Forelimb muscle (tissue), 1 donor: ENCODE measurements around the gene NTPCR. TPM values are rescaled to one million over a fixed set of nuclear protein-coding genes. Genes with fewer than 3 reads are reported as not detected.

ENCODE experiments used
- DNase-seq: peaks from one replicate; pipeline ENCODE4 v3.0.0-alpha.2; 2013; ENCODE audit warnings: low read depth
- polyA plus RNA-seq: library from polyadenylated mRNA; unstranded; fragments of 120-200 nt; gene quantifications from one replicate; pipeline ENCODE4 v1.2.1, GENCODE V29; 2013; ENCODE audit not compliant: insufficient read length

The NTPCR gene
- polyA plus RNA-seq, 1 donor: 27.2 TPM

GRCh38 chr1:232962761-232963745, 12.6 kb downstream of the NTPCR start:
- DNase-seq: no peak

GRCh38 chr1:232964601-232965000, 14.2 kb downstream of the NTPCR start:
- DNase-seq: no peak

- no peak for DNase-seq
Observed at GRCh38 chr1:232965124-232965911, 14.9 kb downstream of the NTPCR start.

GRCh38 chr1:232965912-232966217, 15.5 kb downstream of the NTPCR start:
- DNase-seq: no peak

GRCh38 chr1:232966663-232967062, 16.3 kb downstream of the NTPCR start:
- no peak for DNase-seq

- no peak for DNase-seq
Observed at GRCh38 chr1:232968391-232968790, 18.0 kb downstream of the NTPCR start.

- DNase-seq: no peak
Observed at GRCh38 chr1:232968965-232969364, 18.6 kb downstream of the NTPCR start.

- no peak for DNase-seq
Observed at GRCh38 chr1:232969799-232970198, 19.4 kb downstream of the NTPCR start.

GRCh38 chr1:232970508-232970907, 20.1 kb downstream of the NTPCR start:
- no peak for DNase-seq

GRCh38 chr1:232973652-232974611, 23.5 kb downstream of the NTPCR start:
- no peak for DNase-seq

GRCh38 chr1:232974971-232975370, 24.6 kb downstream of the NTPCR start:
- DNase-seq: no peak

GRCh38 chr1:232978091-232978634, 27.8 kb downstream of the NTPCR start:
- DNase-seq: no peak

- no peak for DNase-seq
Observed at GRCh38 chr1:232978815-232979214, 28.4 kb downstream of the NTPCR start.

GRCh38 chr1:232979558-232979957, 29.1 kb downstream of the NTPCR start:
- DNase-seq: no peak

GRCh38 chr1:232980355-232980978, 30.1 kb downstream of the NTPCR start:
- no peak for DNase-seq

GRCh38 chr1:232980986-232981560, 30.7 kb downstream of the NTPCR start:
- DNase-seq: no peak

GRCh38 chr1:232982238-232982944, 32.0 kb downstream of the NTPCR start:
- DNase-seq: no peak

- no peak for DNase-seq
Observed at GRCh38 chr1:232983375-232983774, 33.0 kb downstream of the NTPCR start.

GRCh38 chr1:232983817-232984567, 33.6 kb downstream of the NTPCR start:
- DNase-seq: no peak
